Activated CD4-positive, alpha-beta T cell treated with anti-CD3 and anti-CD28 coated beads, Interleukin-2, amount 50 U/mL, for 16 hours (primary cell): ENCODE data around the gene MX2.

Experiments used
- DNase-seq: peaks from one replicate; pipeline ENCODE4 v3.0.0-alpha.2; 2020

MX2 gene

DNA sequence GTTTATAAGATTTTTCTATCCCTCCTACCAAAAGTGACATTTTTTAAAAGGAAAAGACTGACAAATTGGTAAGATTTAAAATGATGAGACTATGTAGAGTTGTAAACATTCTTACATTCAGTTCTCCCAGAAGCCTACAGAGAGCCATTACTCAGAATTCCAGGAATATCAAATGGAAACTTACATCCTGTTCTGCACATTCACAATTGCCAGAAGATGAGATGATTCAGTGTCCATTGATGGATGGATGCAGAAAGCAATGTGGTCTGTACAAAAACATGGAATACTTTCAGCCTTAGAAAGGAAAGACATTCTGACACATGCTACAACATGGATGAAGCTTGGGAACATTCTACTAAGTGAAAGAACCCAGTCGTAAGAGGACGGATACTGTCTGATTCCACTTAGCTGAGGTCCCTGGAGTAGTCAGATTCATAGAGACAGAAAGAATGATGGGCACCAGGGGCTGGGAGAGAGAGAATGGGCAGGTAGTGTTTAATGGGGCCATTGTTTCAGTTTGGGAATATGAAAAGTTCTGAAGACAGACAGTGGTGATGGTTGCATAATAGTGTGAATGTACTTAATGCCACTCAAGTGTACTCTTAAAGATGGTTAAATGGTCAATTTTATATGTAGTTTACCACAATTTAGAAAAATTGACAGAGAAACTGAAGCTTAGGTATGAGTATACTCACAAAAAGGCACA, 80.8 kb downstream of the MX2 start:
- no peak for DNase-seq

DNA sequence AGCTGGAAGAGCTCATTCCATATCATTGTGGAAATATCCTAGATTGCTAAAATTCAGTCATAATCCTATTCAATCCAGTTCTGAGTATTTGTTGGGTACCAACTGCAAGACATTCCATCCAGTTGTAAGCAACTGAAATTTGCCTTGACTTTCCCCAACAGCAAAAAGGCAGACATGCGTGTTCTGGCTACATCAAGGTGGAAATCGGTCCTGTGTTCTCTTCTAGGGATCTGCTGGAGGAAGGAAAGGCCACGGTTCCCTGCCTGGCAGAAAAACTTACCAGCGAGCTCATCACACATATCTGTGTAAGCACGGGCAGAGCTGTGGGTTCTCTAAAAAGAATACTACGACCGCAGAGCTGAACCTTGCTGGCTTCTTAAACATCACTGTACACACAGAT, 81.7 kb downstream of the MX2 start:
- DNase-seq = no peak

DNA sequence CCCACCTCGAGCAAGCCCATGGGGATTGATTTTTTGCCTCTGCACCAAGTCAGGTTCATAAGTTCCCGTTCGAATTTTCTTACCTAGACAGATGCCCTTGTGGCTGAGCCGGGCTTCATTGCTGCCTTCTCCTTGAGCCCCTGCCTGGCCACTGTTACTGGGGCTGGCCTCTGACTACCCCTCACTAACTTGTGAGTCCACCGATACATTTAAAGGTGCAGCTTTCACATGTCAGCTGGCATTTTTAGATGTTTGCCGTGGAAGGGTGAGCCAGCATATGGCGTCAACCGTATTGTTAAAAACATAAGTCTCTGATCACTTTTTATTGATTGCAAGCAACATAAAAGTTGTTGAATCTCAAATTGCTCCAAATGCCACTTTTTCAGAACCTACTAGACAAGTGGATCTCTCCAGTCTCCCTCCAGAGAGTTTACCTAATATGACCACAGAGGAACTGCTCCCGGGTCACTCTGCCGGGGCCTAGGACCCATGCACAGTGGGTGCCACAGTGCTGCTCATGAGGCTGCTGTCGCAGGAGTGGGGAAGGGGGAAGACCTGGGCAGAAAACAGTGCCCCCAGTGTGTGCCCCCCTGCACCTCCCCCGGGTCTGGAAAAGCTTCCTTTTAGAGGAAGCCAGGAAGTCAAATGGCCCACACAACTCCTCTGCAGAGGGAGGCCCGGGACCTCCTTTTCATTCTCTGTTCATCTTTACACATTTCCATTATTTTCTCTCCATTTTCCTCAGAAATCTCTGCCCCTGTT, 83.1 kb downstream of the MX2 start:
- no peak for DNase-seq

DNA sequence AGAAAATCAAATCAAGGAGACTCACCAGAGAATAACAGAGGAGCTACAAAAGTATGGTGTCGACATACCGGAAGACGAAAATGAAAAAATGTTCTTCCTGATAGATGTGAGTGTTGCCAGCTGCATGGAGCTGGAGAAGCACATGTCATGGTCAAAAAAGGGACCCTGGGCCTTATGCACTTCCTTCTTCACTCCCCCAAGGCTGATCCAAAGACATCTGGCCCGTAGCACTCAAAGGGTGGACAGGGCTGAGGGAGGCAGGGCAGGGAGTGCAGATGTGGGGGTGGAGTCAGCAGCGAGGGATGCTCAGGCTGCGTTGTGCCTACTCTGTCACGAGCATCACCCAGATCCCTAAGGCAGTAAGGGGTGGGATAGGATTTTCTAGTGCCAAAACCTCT, 83.6 kb downstream of the MX2 start:
- no peak for DNase-seq

DNA sequence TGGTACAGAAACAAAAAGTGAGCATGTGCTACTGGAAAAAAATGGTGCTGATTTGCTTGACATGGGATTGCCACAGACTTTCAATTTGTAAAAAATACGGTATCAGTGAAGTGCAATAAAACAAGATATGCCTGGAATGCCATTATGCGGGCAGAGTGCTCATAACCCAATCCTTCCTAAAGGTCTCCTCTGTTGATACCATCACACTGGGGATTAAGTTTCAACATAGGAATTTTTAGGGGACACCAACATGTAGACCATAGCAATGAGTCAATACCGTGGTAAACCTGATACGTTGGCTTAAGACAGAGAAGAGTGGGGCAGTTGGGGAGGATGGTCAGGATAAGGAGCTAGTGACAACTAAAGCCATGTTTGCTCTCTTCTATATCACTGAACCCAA, 84.8 kb downstream of the MX2 start:
- no peak for DNase-seq

DNA sequence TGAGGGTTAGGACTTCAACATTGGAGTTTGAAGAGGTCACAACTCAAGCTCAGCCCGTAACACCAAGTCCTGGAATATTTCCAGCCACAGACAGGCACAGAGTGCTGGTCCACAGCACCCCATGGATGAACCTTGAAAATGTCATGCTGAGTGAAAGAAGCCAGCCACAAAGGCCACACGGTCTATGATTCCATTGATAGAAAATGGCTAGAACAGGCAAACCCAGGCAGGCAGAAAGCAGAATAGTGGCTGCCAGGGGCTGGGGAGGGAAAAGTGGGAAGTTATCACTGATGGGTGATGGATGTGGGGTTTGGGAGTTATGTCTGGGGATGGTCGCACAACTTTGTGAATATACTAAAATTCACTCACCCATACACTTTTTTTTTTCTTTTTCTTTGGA, 85.5 kb downstream of the MX2 start:
- no peak for DNase-seq

DNA sequence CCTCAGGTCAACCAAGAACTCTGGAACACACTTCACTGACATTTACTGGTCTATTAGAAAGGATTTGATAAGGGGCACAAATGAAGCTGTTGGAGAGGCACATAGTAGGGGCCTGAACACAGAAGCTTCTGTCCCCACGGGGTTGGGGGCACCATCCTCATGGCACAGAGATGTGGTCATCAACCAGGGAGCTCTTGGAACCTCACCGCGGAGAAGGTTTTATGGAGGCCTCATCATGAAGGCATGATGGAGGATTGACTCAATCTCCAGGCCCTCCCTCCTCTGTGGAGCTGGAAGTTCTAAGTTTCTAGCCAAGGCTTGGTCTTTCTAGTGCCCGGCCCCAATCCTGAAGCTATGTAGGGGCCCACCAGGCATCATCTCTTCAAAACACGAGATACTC, 87.8 kb downstream of the MX2 start:
- DNase-seq = no peak

DNA sequence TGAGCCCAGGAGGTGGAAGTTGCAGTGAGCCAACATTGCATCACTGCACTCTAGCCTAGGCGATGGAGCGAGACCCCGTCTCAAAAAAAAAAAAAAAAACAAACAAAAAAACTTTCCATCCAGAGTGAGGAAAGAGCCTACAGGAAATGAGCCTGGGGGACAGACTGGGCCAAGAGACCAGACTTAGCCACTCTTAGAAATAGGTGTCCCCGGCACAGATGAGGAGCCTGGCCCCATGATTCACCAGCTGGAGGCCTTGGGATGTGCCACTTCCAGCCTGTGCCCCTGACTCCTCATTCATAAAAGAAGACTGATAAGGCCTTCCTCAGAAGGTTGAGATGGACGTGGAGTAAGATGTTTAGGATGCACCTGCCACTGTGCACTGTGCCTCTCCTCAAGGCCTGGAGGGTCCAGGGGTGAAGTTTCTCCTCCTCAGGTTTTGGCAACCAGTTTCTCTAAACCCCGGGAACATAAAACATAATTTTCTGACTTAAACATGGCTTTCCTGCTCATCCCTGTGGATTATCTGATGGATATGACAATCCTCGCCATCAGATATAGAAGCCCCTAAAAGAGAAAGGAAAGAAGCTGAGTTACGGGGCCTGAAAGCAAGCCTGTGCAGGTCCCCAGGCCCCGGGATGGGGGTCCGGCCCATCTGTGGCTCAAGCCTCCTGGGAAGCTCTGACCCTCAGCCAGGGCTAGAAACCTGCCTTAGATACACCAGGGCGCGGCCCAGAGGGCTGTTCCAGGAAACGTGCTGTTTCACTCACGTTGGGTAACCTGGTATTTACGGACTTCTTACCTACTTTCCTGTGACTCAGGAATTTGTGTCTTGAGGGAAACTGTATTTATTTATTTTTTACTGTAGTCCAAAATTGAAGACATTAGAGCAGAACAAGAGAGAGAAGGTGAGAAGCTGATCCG, 90.2 kb downstream of the MX2 start:
- no peak for DNase-seq

DNA sequence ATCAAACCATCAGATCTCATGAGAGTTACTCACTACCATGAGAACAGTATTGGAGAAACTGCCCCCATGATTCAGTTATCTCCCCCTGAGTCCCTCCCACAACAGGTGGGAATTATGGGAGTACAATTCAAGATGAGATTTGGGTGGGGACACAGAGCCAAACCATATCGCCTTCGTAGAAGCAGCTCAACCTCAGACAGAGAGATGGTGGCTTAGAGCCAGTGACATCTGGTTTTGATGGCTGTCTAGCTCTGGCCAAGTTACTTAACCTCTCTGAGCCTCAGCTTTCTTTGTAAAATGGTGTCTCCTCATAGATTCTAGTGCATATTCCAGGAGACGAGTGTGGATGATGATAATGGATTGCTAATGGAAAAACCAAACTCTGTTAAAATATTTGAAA, 91.4 kb downstream of the MX2 start:
- DNase-seq = no peak

DNA sequence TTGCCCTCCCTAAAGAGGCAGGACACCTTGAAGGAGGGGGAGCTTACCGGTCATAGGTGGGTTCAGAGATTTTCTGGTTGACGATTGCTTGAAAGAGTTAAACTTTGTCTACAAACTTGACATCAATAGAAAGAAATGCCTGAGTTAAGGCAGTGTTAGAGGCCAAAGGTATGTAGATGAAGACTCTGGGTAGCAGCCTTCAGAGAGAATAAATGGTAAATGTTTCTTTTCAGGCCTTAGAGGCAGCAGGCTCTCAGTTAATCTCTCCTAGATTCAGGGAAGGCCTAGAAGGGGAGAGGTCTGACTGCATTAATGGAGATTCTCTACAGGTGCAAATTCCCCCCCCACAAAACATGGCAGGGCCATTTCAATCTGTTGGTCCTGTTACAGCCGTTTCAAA, 91.9 kb downstream of the MX2 start:
- no peak for DNase-seq

DNA sequence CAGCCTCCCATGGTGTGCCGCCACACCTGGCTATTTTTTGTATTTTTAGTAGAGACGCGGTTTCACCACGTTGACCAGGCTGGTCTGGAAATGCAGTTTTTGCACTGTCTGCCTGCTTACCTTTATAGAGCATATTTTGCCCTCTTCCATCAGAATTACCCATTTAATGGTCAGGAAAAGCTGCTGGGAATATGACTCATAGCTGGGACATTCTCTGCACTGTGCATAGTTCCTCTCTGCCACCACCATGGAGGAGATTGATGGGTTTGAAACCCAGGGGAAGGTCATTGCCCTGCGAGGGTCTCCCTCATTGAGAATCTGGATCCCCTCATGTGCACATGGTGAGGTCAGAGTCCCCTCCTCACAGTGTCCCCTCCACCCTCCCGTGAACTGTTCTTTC, 96.3 kb downstream of the MX2 start:
- DNase-seq = no peak

DNA sequence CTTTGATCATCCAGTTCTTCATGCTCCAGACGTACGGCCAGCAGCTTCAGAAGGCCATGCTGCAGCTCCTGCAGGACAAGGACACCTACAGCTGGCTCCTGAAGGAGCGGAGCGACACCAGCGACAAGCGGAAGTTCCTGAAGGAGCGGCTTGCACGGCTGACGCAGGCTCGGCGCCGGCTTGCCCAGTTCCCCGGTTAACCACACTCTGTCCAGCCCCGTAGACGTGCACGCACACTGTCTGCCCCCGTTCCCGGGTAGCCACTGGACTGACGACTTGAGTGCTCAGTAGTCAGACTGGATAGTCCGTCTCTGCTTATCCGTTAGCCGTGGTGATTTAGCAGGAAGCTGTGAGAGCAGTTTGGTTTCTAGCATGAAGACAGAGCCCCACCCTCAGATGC, 96.7 kb downstream of the MX2 start:
- no peak for DNase-seq
